ENCODE results near the gene ALS2. TPM values are rescaled to one million over a fixed set of nuclear protein-coding genes. Genes with fewer than 3 reads are reported as not detected.
"Not testable (repeated sequence)": the region's sequence is repeated elsewhere in the genome, so short reads cannot be mapped to it uniquely, and the experiment has no call there.

The ALS2 gene
- total RNA-seq, 1 donor from 2014 or later, result 16.5 TPM

- DNase-seq (ENCODE audit: low spot score), result no peak
Measured at GRCh38 chr2:201675454-201675853, 105.3 kb downstream of the ALS2 start.

GRCh38 chr2:201674794-201675193, 105.9 kb downstream of the ALS2 start:
- DNase-seq (ENCODE audit: low spot score), result no peak

GRCh38 chr2:201674298-201674697, 106.4 kb downstream of the ALS2 start:
- no peak for DNase-seq (ENCODE audit: low spot score)

- no peak for DNase-seq (ENCODE audit: low spot score)
Measured at GRCh38 chr2:201673546-201673945, 107.2 kb downstream of the ALS2 start.

GRCh38 chr2:201671205-201671604, 109.5 kb downstream of the ALS2 start:
- DNase-seq (ENCODE audit: low spot score), result not testable (repeated sequence)

GRCh38 chr2:201669865-201670264, 110.9 kb downstream of the ALS2 start:
- no peak for DNase-seq (ENCODE audit: low spot score)

GRCh38 chr2:201668402-201668910, 112.3 kb downstream of the ALS2 start:
- DNase-seq (ENCODE audit: low spot score), result no peak

GRCh38 chr2:201664334-201664733, 116.4 kb downstream of the ALS2 start:
- DNase-seq (ENCODE audit: low spot score), result no peak

- DNase-seq (ENCODE audit: low spot score), result no peak
Measured at GRCh38 chr2:201661366-201661765, 119.4 kb downstream of the ALS2 start.

GRCh38 chr2:201660293-201660895, 120.3 kb downstream of the ALS2 start:
- no peak for DNase-seq (ENCODE audit: low spot score)

GRCh38 chr2:201656740-201657139, 124.0 kb downstream of the ALS2 start:
- DNase-seq (ENCODE audit: low spot score), result no peak

GRCh38 chr2:201656102-201656501, 124.6 kb downstream of the ALS2 start:
- no peak for DNase-seq (ENCODE audit: low spot score)

GRCh38 chr2:201654616-201655384, 125.9 kb downstream of the ALS2 start:
- no peak for DNase-seq (ENCODE audit: low spot score)

- no peak for DNase-seq (ENCODE audit: low spot score)
Measured at GRCh38 chr2:201653221-201653620, 127.5 kb downstream of the ALS2 start.

Other genes with a start within 250 kb of the ALS2 start
- 23.6 TPM for gene TMEM237, start 137.4 kb downstream of the ALS2 start, total RNA-seq
- gene MPP4, start 82.3 kb downstream of the ALS2 start, total RNA-seq, result not detected
- gene CDK15, start 25.6 kb upstream of the ALS2 start, total RNA-seq, result 2.3 TPM

Measured in ureter (tissue), 1 donor.